ENCODE data around the gene ZMPSTE24. TPM values are rescaled to one million over a fixed set of nuclear protein-coding genes. Genes with fewer than 3 reads are reported as not detected.
"Not testable (repeated sequence)": the region's sequence is repeated elsewhere in the genome, so short reads cannot be mapped to it uniquely, and the experiment has no call there.

ZMPSTE24 gene
- total RNA-seq, 2 donors from 2014 or later, result 26.1 to 36.4 TPM

- Mint-ChIP-seq H3K9me3 (no peaks in the 10 kb centered on the region), H3K36me3 (ENCODE audit: low read depth) (no peaks in the 10 kb centered on the region), H3K4me3 (peak overlapping the region; percentile 87), H3K27me3 (peaks cover 13% of the 10 kb centered on the region), H3K4me1 (peaks cover 19% of the 10 kb centered on the region), H3K27ac (peak overlapping the region; percentile 41)
- ATAC-seq (replicated peaks), result peak; percentile 77
Observed at GRCh38 chr1:40315239-40315794, 57.3 kb downstream of the ZMPSTE24 start.

- Mint-ChIP-seq H3K9me3 (no peaks in the 10 kb centered on the region), H3K4me1 (peaks cover 19% of the 10 kb centered on the region), H3K27me3 (peaks cover 13% of the 10 kb centered on the region), H3K36me3 (ENCODE audit: low read depth) (no peaks in the 10 kb centered on the region), H3K4me3 (peak overlapping the region; percentile 87), H3K27ac (peak overlapping the region; percentile 41)
- peak; percentile 42 for ATAC-seq (replicated peaks)
Observed at GRCh38 chr1:40315795-40316594, 58.0 kb downstream of the ZMPSTE24 start.

- Mint-ChIP-seq H3K4me1 (peaks cover 19% of the 10 kb centered on the region), H3K27ac (peak within 1 kb of the TSS; percentile 41), H3K36me3 (ENCODE audit: low read depth) (no peaks in the 10 kb centered on the region), H3K9me3 (no peaks in the 10 kb centered on the region), H3K27me3 (peaks cover 13% of the 10 kb centered on the region), H3K4me3 (peak within 1 kb of the TSS; percentile 87)
- ATAC-seq (replicated peaks), result peak; percentile 52
Observed at GRCh38 chr1:40316595-40317393, 58.8 kb downstream of the ZMPSTE24 start, which contains the start of gene COL9A2. Gene COL9A2 (minus strand): TSS chr1:40317286. CDS start chr1:40317197, 89 bp downstream.

DNA sequence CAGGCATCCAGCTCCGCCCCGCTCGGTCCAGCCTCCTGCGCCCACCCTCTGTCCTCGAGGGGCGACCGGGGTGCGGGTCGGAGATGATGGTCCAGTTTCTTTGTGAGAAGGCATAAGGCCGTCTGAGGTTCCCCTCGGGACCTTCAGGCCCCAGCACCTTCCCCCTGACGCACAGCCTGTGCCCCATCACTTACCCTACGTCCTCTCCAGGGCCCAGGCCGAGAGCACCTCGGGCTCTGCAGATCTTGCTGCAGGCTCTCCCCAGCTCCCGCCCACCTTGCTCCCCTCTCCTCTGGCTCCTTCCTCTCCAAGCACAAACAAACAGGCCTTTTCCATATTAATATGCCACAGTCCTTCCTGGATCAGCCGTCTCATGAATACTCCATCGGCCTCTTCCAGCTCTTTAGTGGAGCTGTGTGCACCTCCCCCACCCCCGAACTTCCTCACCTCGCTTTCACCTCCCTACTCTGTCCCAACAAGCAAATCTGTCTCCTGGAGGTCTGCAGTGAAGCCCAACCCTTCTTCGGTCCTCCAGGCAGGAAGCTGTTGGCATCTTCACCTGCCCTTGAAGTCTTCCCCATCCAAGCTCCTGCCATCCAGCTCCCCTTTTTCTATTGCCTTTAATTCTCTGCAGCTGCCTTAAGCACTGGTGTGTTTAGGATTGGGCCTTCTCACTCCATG lies 59.5 kb downstream of the ZMPSTE24 start:
- H3K27ac Mint-ChIP-seq, result no peak overlapping the region
- ATAC-seq (replicated peaks), result no peak
- H3K27me3 Mint-ChIP-seq, result peaks cover 13% of the 10 kb centered on the region
- peak overlapping the region; percentile 87 for H3K4me3 Mint-ChIP-seq
- no peaks in the 10 kb centered on the region for H3K36me3 Mint-ChIP-seq (ENCODE audit: low read depth)
- H3K9me3 Mint-ChIP-seq, result no peaks in the 10 kb centered on the region
- peaks cover 19% of the 10 kb centered on the region for H3K4me1 Mint-ChIP-seq

- Mint-ChIP-seq H3K4me1 (peaks cover 19% of the 10 kb centered on the region), H3K36me3 (ENCODE audit: low read depth) (no peaks in the 10 kb centered on the region), H3K27ac (no peak overlapping the region), H3K9me3 (no peaks in the 10 kb centered on the region), H3K4me3 (no peak overlapping the region), H3K27me3 (peaks cover 13% of the 10 kb centered on the region)
- no peak for ATAC-seq (replicated peaks)
Observed at GRCh38 chr1:40318476-40318875, 60.4 kb downstream of the ZMPSTE24 start.

DNA sequence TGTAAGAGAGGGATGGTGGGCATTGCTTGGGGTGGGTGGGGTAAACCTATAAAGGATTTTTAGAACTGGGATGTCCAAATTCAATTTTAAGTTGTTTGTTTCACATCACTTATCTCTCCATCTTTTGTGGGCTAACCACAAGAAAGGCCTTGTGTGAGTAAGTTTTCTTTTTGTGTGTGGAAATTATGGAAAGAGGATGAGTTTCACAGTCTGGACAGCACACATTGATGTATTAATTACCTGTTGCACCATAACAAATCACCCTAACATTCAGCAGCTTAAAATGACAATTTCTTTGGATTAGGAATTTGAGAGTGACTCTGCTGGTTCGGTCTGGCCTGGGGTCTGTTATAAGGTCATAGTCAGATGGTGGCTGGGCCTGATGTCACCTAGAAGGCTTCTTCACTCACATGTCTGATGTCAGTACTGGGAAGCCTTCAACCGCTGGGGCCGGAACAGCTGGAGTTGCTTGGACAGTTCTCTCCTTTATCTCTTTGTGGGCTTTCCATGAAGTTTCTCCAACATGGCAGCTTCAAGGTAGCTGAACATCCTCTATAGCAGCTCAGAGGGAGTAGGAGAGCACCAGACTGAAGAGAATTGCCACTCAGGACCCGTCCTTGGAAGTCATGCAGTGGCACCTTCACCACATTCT lies 61.1 kb downstream of the ZMPSTE24 start:
- no peak for ATAC-seq (replicated peaks)
- H3K27me3 Mint-ChIP-seq, result peaks cover 13% of the 10 kb centered on the region
- peaks cover 15% of the 10 kb centered on the region for H3K4me1 Mint-ChIP-seq
- no peak overlapping the region for H3K27ac Mint-ChIP-seq
- no peaks in the 10 kb centered on the region for H3K9me3 Mint-ChIP-seq
- no peak overlapping the region for H3K4me3 Mint-ChIP-seq
- no peaks in the 10 kb centered on the region for H3K36me3 Mint-ChIP-seq (ENCODE audit: low read depth)

GRCh38 chr1:40331403-40331802 lies 73.4 kb downstream of the ZMPSTE24 start:
- H3K27me3 Mint-ChIP-seq; H3K4me1 Mint-ChIP-seq; H3K4me3 Mint-ChIP-seq; ATAC-seq (replicated peaks); H3K9me3 Mint-ChIP-seq; H3K36me3 Mint-ChIP-seq (ENCODE audit: low read depth); H3K27ac Mint-ChIP-seq: not testable (repeated sequence)

DNA sequence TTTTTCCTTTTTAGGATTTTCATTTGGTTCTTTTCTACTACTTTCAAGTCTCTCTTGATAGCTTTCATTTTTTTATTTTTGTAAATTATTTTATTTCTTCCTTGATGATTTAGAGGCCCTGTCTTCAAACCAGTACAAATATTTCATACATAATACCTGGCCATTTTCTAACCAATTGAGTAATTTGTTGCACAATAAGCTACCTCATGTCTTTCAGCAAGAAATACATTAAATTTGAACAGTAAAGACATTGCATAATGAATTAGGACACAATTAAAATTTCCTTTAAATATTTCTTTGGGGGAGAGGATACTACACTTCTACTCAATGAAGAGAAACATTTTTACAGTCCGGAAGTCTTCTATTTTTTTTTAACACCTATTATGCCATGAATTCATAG lies 74.7 kb downstream of the ZMPSTE24 start:
- no peaks in the 10 kb centered on the region for H3K4me1 Mint-ChIP-seq
- no peak for ATAC-seq (replicated peaks)
- H3K27me3 Mint-ChIP-seq, result no peaks in the 10 kb centered on the region
- no peaks in the 10 kb centered on the region for H3K36me3 Mint-ChIP-seq (ENCODE audit: low read depth)
- no peaks in the 10 kb centered on the region for H3K9me3 Mint-ChIP-seq
- no peak overlapping the region for H3K4me3 Mint-ChIP-seq
- no peak overlapping the region for H3K27ac Mint-ChIP-seq

DNA sequence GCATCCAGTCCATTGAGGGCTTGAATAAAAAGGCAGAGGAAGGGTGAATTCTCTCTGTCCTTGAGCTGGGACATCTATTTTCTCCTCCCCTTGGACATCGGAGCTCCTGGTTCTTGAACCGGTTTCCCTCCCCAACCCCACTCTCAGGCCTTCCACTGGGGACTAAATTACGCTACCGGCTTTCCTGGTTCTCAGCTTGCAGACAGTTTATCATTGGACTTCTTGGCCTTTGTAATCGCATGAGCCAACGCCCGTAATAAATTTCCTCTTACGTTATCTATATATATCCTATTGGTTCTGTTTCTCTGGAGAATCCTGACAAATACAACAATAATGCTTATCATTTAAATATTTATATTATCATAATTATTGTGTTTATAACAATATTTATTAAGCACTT lies 79.4 kb downstream of the ZMPSTE24 start:
- Mint-ChIP-seq H3K4me3 (no peak overlapping the region), H3K27me3 (no peaks in the 10 kb centered on the region), H3K36me3 (ENCODE audit: low read depth) (no peaks in the 10 kb centered on the region), H3K27ac (no peak overlapping the region), H3K9me3 (no peaks in the 10 kb centered on the region), H3K4me1 (peaks cover 13% of the 10 kb centered on the region)
- no peak for ATAC-seq (replicated peaks)

DNA sequence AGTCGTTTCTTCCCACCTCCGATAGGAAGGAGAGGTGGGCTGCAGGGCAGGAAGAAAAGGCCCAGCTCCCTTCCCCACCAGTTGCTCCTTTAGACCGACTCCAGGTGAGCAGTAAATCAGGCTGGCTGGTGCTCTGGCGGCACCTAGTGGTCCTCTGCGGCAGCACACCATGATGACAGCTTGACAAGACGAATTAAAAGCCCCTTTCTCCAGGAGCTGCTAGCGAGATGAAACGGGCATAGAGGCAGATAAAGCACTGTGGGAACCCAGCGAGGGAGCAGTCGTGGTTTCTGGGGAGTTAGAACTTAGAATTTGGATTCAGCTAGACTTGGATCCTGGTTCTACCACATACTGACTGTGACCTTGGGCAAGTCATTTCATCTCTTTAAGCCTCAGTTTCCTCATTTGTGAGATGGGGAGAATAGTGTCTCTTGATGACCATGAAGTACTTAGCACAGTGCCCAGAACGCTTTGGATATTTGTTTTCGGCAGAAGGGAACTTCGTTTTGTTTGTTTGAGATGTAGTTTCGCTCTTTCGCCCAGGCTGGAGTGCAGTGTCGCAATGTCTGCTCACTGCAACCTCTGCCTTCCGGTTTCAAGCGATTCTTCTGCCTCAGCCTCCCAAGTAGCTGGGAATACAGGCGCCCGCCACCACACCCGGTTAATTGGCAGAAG lies 80.8 kb downstream of the ZMPSTE24 start:
- H3K36me3 Mint-ChIP-seq (ENCODE audit: low read depth), result no peaks in the 10 kb centered on the region
- ATAC-seq (replicated peaks), result peak; percentile 90
- H3K4me3 Mint-ChIP-seq, result peak overlapping the region; percentile 14
- H3K27me3 Mint-ChIP-seq, result no peaks in the 10 kb centered on the region
- no peak overlapping the region for H3K27ac Mint-ChIP-seq
- H3K4me1 Mint-ChIP-seq, result peaks cover 18% of the 10 kb centered on the region
- H3K9me3 Mint-ChIP-seq, result no peaks in the 10 kb centered on the region

DNA sequence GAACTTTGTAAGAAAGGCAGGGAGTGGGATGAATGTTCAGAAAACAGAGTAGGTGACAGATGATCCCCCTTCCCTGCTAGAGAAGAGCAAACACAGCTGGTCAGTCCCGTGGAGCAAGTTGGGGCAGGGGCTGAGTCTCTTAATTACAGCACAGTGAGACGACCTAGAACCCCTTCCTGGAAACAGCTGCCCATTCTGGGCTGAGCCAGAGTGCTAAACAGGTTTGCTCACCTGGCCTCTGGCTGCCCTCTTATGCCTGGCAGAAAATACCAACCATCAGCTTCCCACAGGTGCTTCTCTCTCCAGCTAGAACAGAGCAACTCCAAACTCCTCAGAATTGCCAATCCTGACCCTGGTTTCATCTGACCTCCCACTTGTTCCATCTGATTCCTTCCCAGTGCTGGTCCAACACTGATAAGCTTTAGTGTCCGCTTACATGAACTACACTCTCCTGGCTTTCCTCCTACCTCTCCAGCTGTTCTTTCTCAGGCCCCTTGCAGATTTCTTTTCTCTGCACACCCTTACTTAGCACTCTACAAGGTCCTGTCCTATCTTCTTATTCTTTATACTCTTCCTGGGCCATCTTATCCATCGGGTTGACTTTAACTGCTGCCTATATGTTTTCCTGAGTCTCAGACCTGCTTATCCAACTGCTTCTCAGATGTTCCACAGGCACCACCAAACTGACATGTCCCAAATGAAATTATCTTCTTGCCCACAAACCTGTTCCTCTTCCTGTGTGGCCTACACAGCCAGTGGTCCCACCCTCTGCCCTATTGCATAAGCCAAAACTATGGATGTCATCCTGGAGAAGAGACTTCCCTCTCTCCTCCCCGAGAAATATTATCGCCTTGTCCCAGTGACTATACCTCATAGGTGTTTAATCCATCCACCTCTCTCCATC lies 81.6 kb downstream of the ZMPSTE24 start:
- no peak for ATAC-seq (replicated peaks)
- Mint-ChIP-seq H3K36me3 (ENCODE audit: low read depth) (no peaks in the 10 kb centered on the region), H3K4me1 (peaks cover 26% of the 10 kb centered on the region), H3K27me3 (no peaks in the 10 kb centered on the region), H3K27ac (peak overlapping the region; percentile 16), H3K4me3 (peak overlapping the region; percentile 14), H3K9me3 (no peaks in the 10 kb centered on the region)

DNA sequence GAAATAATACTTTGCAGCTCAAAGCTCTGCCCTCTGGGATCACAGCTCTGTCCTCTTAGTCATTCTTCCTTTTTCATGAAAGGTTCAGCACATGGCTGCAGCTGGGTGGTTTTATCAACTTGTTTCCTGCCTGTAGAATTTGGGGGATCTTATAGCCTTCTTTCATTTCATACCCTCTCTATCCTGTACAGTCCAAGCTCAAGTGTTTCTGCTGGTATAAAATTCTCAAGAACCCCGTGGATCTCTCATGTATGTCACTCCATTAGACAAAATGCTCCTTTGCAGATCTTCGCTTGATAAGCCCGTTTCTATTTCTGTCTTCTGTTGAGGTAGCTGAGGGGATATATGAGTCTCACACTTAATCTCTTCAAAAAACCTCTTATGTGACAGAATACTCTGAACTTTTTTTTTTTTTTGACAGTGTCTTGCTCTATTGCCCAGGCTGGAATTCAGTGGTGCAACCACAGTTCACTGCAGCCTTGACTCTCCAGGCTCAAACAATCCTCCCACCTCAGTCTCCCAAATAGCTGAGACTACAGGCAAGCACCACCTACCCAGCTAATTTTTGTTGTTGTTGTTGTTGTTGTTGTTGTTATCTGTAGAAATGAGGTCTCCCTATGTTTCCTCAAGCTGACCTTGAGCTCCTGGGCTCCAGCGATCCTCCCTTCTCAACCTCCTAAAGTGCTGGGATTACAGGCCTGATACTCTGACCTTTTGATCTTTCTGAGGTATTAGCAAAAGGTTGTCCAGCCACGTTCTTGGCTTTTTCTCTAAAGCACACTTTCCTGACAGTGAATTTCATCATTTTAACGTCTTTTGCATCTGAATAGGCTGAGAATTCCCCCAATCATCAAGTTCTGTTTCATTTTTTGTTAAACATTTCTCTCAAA lies 83.7 kb downstream of the ZMPSTE24 start:
- H3K9me3 Mint-ChIP-seq, result no peaks in the 10 kb centered on the region
- H3K4me3 Mint-ChIP-seq, result peak overlapping the region; percentile 68
- ATAC-seq (replicated peaks), result peak; percentile 30
- peaks cover 30% of the 10 kb centered on the region for H3K4me1 Mint-ChIP-seq
- H3K27ac Mint-ChIP-seq, result peak overlapping the region; percentile 81
- no peaks in the 10 kb centered on the region for H3K36me3 Mint-ChIP-seq (ENCODE audit: low read depth)
- H3K27me3 Mint-ChIP-seq, result no peaks in the 10 kb centered on the region

All from activated T-helper 17 cell treated with anti-CD3 and anti-CD28 coated beads, Interleukin-2, amount 50 U/mL, for 72 hours (primary cell).